Measurements from ENCODE around the gene KIAA0930. TPM values are rescaled to one million over a fixed set of nuclear protein-coding genes. Genes with fewer than 3 reads are reported as not detected.
"Not testable (repeated sequence)": the region's sequence is repeated elsewhere in the genome, so short reads cannot be mapped to it uniquely, and the experiment has no call there.

Gene KIAA0930
- total and polyA plus RNA-seq, 2 donors = 32.4 TPM

DNA sequence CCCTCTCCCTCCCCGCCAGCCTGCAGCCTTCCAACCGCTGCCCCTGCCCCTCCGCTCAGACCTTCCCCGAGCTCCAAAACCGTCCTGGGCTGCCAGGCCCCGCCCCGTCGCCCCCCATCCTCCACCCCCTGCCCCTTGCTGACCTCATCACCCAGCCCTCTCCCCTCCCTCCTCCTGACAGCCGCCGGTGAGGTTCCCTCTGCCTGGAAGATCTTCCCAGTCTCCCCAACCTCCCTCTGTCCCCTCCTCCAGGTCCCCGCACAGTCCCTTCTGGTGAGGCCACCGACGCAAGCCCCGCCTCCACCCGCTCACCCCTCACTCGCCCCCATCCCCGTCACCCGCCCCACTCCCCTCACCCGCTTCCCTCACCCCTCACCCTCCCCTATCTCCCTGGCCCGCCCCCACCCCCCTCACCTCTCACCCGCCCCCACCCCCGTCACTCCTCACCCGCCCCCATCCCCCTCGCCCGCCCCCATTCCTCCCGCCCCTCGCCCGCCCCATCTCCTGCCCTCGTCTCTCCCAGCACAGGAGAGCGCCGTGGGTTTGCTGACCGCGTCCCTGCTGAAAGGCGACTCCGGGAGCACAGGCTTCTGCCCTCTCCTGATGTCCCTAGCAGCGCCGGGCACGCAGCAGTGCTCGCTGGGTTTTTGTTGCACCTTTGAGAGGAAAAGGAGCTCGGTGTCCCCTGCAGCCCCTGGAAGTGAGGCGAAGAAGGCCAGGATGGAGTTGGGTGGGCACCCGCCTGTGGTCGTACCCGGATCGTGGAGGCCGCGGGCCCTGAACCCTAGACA is 27.7 kb upstream of the KIAA0930 start:
- Histone ChIP-seq H3K9me3 (ENCODE audit: control insufficient read depth in 2 of 2, insufficient read depth in 1 of 2, low read length in 1 of 2) (peaks cover 0 to 1% of the 10 kb centered on the region in 2 donors), H3K4me3 (ENCODE audit: low read length in 2 of 2) (peak overlapping the region; percentile 34 to 46), H3K4me1 (ENCODE audit: control insufficient read depth in 2 of 2, insufficient read depth in 2 of 2, low read length in 2 of 2) (peaks cover 10 to 20% of the 10 kb centered on the region in 2 donors), H3K27me3 (ENCODE audit: control insufficient read depth in 2 of 2, insufficient read depth in 1 of 2, low read length in 1 of 2) (peaks cover 17 to 65% of the 10 kb centered on the region in 2 donors), H3K27ac (ENCODE audit: low read depth in 1 of 2, low read length in 1 of 2) (no peak overlapping the region), H3K36me3 (ENCODE audit: control insufficient read depth in 2 of 2, insufficient read depth in 2 of 2, low read length in 1 of 2) (no peaks in the 10 kb centered on the region)
- DNase-seq (ENCODE audit: low read depth in 6 of 9, low spot score in 9 of 9) = peak in 2 of 9 donors; percentile 21 to 23
- 2% methylated on average over 47 of the region's 47 CpGs for WGBS

DNA sequence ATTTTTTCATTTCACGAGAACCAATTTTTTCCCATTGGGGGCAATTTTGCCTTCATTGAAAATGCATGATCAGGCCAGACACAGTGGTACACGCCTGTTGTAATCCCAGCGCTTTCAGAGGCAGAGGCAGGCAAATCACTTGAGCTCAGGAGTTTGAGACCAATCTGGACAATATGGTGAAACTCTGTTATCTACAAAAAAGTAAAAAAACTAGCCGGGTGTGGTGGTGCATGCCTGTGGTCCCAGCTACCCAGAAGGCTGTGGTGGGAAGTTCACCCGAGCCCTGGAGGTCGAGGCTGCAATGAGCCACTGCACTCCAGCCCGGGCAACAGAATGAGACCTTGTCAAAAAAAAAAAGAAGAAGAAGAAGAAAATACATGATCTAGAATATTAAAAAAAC is 24.8 kb upstream of the KIAA0930 start:
- no peak for DNase-seq (ENCODE audit: low read depth in 6 of 9, low spot score in 9 of 9)
- Histone ChIP-seq H3K4me1 (ENCODE audit: control insufficient read depth in 2 of 2, insufficient read depth in 2 of 2, low read length in 2 of 2) (peaks cover 14 to 33% of the 10 kb centered on the region in 2 donors), H3K36me3 (ENCODE audit: control insufficient read depth in 2 of 2, insufficient read depth in 2 of 2, low read length in 1 of 2) (no peaks in the 10 kb centered on the region), H3K9me3 (ENCODE audit: control insufficient read depth in 2 of 2, insufficient read depth in 1 of 2, low read length in 1 of 2) (peaks cover 1 to 10% of the 10 kb centered on the region in 2 donors), H3K27me3 (ENCODE audit: control insufficient read depth in 2 of 2, insufficient read depth in 1 of 2, low read length in 1 of 2) (peaks cover 17 to 62% of the 10 kb centered on the region in 2 donors), H3K4me3 (ENCODE audit: low read length in 2 of 2) (no peak overlapping the region), H3K27ac (ENCODE audit: low read depth in 1 of 2, low read length in 1 of 2) (no peak overlapping the region)
- 72% methylated on average over 7 of the region's 7 CpGs for WGBS

DNA sequence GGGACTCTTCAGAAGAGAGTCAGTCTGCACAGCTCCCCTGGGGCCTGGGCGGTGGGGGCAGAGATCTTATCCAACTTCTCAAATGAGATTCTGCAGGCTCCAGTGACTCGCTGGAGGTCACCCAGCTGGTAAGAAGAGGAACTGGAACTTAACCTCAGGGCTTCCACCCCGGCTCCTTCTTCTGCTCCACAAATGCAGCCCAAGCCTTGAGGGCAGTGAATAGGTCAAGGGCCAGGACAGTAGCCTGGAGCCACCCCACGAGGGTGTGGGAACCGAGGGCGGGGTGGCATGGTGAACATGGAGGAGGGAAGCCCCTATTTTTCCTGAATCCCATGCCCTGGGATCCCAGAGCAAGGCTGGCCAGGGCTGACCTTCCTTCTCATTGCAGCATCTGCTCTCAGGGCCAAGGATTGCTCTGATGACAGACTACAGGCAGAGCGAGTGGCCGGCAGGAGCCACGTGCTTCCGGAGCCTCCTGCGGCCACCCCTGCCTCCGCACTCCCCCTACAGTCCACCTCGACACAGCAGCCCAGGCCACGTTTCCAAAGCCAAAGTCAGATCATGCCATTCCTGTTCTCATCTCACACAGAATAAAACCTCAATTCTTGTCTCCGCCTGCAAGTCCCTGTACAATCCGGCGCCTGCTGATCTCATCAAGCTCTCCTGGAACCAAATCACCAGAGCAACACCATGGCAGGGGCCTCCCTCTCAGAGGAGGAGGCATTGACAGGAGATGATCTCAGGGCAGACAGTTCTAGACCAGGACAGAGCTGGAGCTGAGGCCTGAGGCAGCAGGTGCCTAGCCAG is 23.0 kb upstream of the KIAA0930 start:
- WGBS = 32% methylated on average over 17 of the region's 17 CpGs
- DNase-seq (ENCODE audit: low read depth in 6 of 9, low spot score in 9 of 9) = no peak
- Histone ChIP-seq H3K4me1 (ENCODE audit: control insufficient read depth in 2 of 2, insufficient read depth in 2 of 2, low read length in 2 of 2) (peaks cover 9 to 24% of the 10 kb centered on the region in 2 donors), H3K9me3 (ENCODE audit: control insufficient read depth in 2 of 2, insufficient read depth in 1 of 2, low read length in 1 of 2) (peaks cover 1 to 10% of the 10 kb centered on the region in 2 donors), H3K27me3 (ENCODE audit: control insufficient read depth in 2 of 2, insufficient read depth in 1 of 2, low read length in 1 of 2) (peaks cover 11 to 46% of the 10 kb centered on the region in 2 donors), H3K27ac (ENCODE audit: low read depth in 1 of 2, low read length in 1 of 2) (peak overlapping the region in 1 of 2 donors; percentile 32), H3K4me3 (ENCODE audit: low read length in 2 of 2) (no peak overlapping the region), H3K36me3 (ENCODE audit: control insufficient read depth in 2 of 2, insufficient read depth in 2 of 2, low read length in 1 of 2) (no peaks in the 10 kb centered on the region)

DNA sequence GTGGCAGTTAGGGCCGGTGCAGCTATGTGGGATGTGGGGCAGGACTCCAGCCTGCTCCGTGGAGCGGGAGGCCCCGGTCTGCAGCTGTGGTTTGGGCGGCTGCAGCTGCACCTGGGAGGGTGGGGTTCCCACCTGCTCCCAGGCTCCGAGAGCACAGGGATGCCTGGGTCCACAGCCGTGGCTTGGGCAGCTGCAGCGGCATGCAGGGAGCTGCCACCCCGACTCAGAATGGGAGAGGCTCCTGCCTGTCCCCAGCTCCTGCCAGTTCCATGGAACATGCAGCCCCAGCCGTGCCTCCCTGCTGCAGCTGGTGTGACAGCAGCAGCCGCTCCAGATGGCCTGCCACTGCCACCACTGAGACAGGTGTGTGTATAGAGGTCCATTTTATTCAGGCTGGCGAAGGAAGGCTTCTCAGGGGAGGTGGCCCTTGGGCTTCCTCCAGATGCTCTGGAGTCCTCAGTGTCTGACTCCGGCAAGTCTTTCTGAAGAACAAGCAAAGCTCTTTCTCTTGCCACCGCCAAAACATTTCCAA is 22.3 kb upstream of the KIAA0930 start:
- H3K9me3 ChIP-seq (ENCODE audit: control insufficient read depth in 2 of 2, insufficient read depth in 1 of 2, low read length in 1 of 2) = peaks cover 1 to 10% of the 10 kb centered on the region in 2 donors
- DNase-seq (ENCODE audit: low read depth in 6 of 9, low spot score in 9 of 9) = peak in 6 of 9 donors; percentile 32 to 74 (median 50)
- H3K36me3 ChIP-seq (ENCODE audit: control insufficient read depth in 2 of 2, insufficient read depth in 2 of 2, low read length in 1 of 2) = no peaks in the 10 kb centered on the region
- peaks cover 9 to 22% of the 10 kb centered on the region in 2 donors for H3K4me1 ChIP-seq (ENCODE audit: control insufficient read depth in 2 of 2, insufficient read depth in 2 of 2, low read length in 2 of 2)
- peaks cover 7 to 40% of the 10 kb centered on the region in 2 donors for H3K27me3 ChIP-seq (ENCODE audit: control insufficient read depth in 2 of 2, insufficient read depth in 1 of 2, low read length in 1 of 2)
- H3K4me3 ChIP-seq (ENCODE audit: low read length in 2 of 2) = no peak overlapping the region
- peak overlapping the region in 1 of 2 donors; percentile 32 for H3K27ac ChIP-seq (ENCODE audit: low read depth in 1 of 2, low read length in 1 of 2)
- 13% methylated on average over 14 of the region's 14 CpGs for WGBS

GRCh38 chr22:45262195-45262930 is 21.7 kb upstream of the KIAA0930 start:
- Histone ChIP-seq H3K36me3 (ENCODE audit: control insufficient read depth in 2 of 2, insufficient read depth in 2 of 2, low read length in 1 of 2) (no peaks in the 10 kb centered on the region), H3K4me3 (ENCODE audit: low read length in 2 of 2) (no peak overlapping the region), H3K27ac (ENCODE audit: low read depth in 1 of 2, low read length in 1 of 2) (no peak overlapping the region), H3K27me3 (ENCODE audit: control insufficient read depth in 2 of 2, insufficient read depth in 1 of 2, low read length in 1 of 2) (peaks cover 3 to 34% of the 10 kb centered on the region in 2 donors), H3K9me3 (ENCODE audit: control insufficient read depth in 2 of 2, insufficient read depth in 1 of 2, low read length in 1 of 2) (peaks cover 1 to 10% of the 10 kb centered on the region in 2 donors), H3K4me1 (ENCODE audit: control insufficient read depth in 2 of 2, insufficient read depth in 2 of 2, low read length in 2 of 2) (peaks cover 9 to 22% of the 10 kb centered on the region in 2 donors)
- WGBS = 68% methylated on average over 13 of the region's 13 CpGs
- DNase-seq (ENCODE audit: low read depth in 6 of 9, low spot score in 9 of 9) = no peak

GRCh38 chr22:45261407-45262088 is 20.9 kb upstream of the KIAA0930 start:
- Histone ChIP-seq H3K27ac (ENCODE audit: low read depth in 1 of 2, low read length in 1 of 2) (no peak overlapping the region), H3K4me1 (ENCODE audit: control insufficient read depth in 2 of 2, insufficient read depth in 2 of 2, low read length in 2 of 2) (peaks cover 9 to 22% of the 10 kb centered on the region in 2 donors), H3K4me3 (ENCODE audit: low read length in 2 of 2) (no peak overlapping the region), H3K9me3 (ENCODE audit: control insufficient read depth in 2 of 2, insufficient read depth in 1 of 2, low read length in 1 of 2) (peaks cover 1 to 10% of the 10 kb centered on the region in 2 donors), H3K36me3 (ENCODE audit: control insufficient read depth in 2 of 2, insufficient read depth in 2 of 2, low read length in 1 of 2) (no peaks in the 10 kb centered on the region), H3K27me3 (ENCODE audit: control insufficient read depth in 2 of 2, insufficient read depth in 1 of 2, low read length in 1 of 2) (peaks cover 3 to 28% of the 10 kb centered on the region in 2 donors)
- no peak for DNase-seq (ENCODE audit: low read depth in 6 of 9, low spot score in 9 of 9)
- WGBS = 94% methylated on average over 20 of the region's 20 CpGs

DNA sequence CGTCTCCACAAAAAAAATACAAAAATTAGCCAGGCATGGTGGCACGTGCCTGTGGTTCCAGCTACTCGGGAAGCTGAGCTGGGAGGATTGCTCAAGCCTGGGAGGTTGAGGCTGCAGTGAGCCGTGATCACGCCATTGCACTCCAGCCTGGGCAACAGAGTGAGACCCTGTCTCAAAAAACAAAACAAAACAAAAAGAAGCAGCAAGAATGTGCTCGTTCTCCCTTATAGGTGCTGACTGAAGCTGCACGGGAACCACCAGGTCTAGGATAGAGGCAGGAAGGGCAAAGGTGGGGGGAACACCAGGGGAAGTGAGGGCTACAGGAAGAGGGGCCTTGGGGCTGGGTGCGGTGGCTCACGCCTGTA is 19.7 kb upstream of the KIAA0930 start:
- not testable (repeated sequence) for H3K9me3 ChIP-seq (ENCODE audit: control insufficient read depth in 2 of 2, insufficient read depth in 1 of 2, low read length in 1 of 2); H3K27ac ChIP-seq (ENCODE audit: low read depth in 1 of 2, low read length in 1 of 2); H3K36me3 ChIP-seq (ENCODE audit: control insufficient read depth in 2 of 2, insufficient read depth in 2 of 2, low read length in 1 of 2); H3K4me3 ChIP-seq (ENCODE audit: low read length in 2 of 2); DNase-seq (ENCODE audit: low read depth in 6 of 9, low spot score in 9 of 9)
- Histone ChIP-seq H3K4me1 (ENCODE audit: control insufficient read depth in 2 of 2, insufficient read depth in 2 of 2, low read length in 2 of 2) (peaks cover 9 to 22% of the 10 kb centered on the region in 2 donors), H3K27me3 (ENCODE audit: control insufficient read depth in 2 of 2, insufficient read depth in 1 of 2, low read length in 1 of 2) (peaks cover 1 to 19% of the 10 kb centered on the region in 2 donors)
- 96% methylated on average over 9 of the region's 9 CpGs for WGBS

DNA sequence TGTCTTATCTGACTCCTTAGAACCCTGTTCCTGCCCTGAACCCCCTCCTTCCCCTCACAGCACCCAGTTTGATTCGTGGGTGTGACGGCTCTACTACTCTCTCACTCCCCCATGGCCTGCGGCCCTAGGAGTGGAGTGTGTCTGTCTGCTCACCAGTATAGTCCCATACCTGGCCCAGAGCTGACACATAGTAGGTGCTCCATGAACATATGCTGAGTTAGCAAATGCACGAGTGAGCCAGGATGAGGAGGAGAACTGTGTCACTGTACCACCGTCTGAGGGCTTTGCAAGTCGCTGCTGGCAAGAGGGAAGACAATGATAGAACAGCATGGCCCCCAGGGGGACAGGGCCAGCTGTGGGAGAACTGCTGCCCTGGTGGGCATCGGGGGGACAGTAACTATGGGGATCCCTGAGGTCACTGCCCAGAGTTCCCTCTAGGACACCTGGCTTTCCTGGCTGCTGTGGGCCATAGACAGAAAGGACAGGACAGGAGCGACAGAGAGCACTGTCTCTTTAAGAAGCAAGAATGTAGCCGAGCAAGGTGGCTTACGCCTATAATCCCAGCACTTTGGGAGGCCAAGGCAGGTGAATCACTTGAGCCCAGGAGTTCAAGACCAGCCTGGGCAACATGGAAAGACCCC is 19.2 kb upstream of the KIAA0930 start:
- H3K27me3 ChIP-seq (ENCODE audit: control insufficient read depth in 2 of 2, insufficient read depth in 1 of 2, low read length in 1 of 2) = peaks cover 0 to 18% of the 10 kb centered on the region in 2 donors
- peaks cover 9 to 22% of the 10 kb centered on the region in 2 donors for H3K4me1 ChIP-seq (ENCODE audit: control insufficient read depth in 2 of 2, insufficient read depth in 2 of 2, low read length in 2 of 2)
- 96% methylated on average over 10 of the region's 10 CpGs for WGBS
- H3K4me3 ChIP-seq (ENCODE audit: low read length in 2 of 2) = no peak overlapping the region
- DNase-seq (ENCODE audit: low read depth in 6 of 9, low spot score in 9 of 9) = no peak
- peaks cover 1 to 10% of the 10 kb centered on the region in 2 donors for H3K9me3 ChIP-seq (ENCODE audit: control insufficient read depth in 2 of 2, insufficient read depth in 1 of 2, low read length in 1 of 2)
- H3K36me3 ChIP-seq (ENCODE audit: control insufficient read depth in 2 of 2, insufficient read depth in 2 of 2, low read length in 1 of 2) = no peaks in the 10 kb centered on the region
- H3K27ac ChIP-seq (ENCODE audit: low read depth in 1 of 2, low read length in 1 of 2) = no peak overlapping the region
